ENCODE data around the gene FTSJ1. TPM values are rescaled to one million over a fixed set of nuclear protein-coding genes. Genes with fewer than 3 reads are reported as not detected.

The FTSJ1 gene
- total RNA-seq, 1 donor from 2014 or later: 33.9 TPM

DNA sequence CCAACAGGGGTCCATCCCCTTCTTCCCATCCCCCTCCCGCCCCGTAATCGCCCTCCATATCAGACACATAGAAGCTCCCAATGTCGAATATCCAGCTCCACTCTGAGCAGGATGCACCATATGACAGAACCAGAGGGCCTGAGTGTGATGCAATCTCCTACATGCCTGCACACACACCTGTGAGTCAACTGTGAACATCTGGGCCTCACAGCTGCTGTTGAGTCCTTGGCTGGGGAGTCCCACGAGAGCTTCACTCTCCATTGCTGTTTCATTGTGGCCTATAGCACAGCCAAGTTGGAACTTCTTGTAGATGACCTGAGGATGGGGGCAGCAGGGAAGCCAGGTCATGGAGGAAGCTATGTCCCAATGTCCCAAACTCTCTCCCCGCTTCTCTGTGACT, 14.2 kb upstream of the FTSJ1 start:
- no peaks in the 10 kb centered on the region for H3K9me3 ChIP-seq
- no peaks in the 10 kb centered on the region for H3K27me3 ChIP-seq
- no peak overlapping the region for H3K4me3 ChIP-seq
- no peak for DNase-seq
- H3K27ac ChIP-seq: no peak overlapping the region
- no peaks in the 10 kb centered on the region for H3K4me1 ChIP-seq
- intact Hi-C loops (cut with DNase I): no loop called here
- ATAC-seq: no peak
- no peaks in the 10 kb centered on the region for H3K36me3 ChIP-seq
- TF ChIP-seq CTCF (IDR thresholded peaks at IDR 0.05): no peak

- intact Hi-C loops (cut with DNase I): no loop called here
- DNase-seq: no peak
- Histone ChIP-seq H3K27ac (no peak overlapping the region), H3K9me3 (no peaks in the 10 kb centered on the region), H3K27me3 (no peaks in the 10 kb centered on the region), H3K4me1 (no peaks in the 10 kb centered on the region), H3K4me3 (peak overlapping the region; percentile 8), H3K36me3 (no peaks in the 10 kb centered on the region)
- no peak for ATAC-seq
- TF ChIP-seq CTCF (IDR thresholded peaks at IDR 0.05): no peak
Measured at GRCh38 chrX:48465336-48465933, 10.6 kb upstream of the FTSJ1 start.

GRCh38 chrX:48466696-48467095, 9.3 kb upstream of the FTSJ1 start:
- Histone ChIP-seq H3K27ac (no peak overlapping the region), H3K27me3 (no peaks in the 10 kb centered on the region), H3K36me3 (no peaks in the 10 kb centered on the region), H3K4me1 (no peaks in the 10 kb centered on the region), H3K4me3 (peak overlapping the region; percentile 30), H3K9me3 (no peaks in the 10 kb centered on the region)
- no peak for ATAC-seq
- DNase-seq: no peak
- TF ChIP-seq CTCF (IDR thresholded peaks at IDR 0.05): peak; percentile 13
- intact Hi-C loops (cut with DNase I): no loop called here

GRCh38 chrX:48467281-48467761, 8.7 kb upstream of the FTSJ1 start:
- Histone ChIP-seq H3K27ac (no peak overlapping the region), H3K4me3 (no peak overlapping the region), H3K9me3 (no peaks in the 10 kb centered on the region), H3K36me3 (no peaks in the 10 kb centered on the region), H3K27me3 (no peaks in the 10 kb centered on the region), H3K4me1 (no peaks in the 10 kb centered on the region)
- no peak for DNase-seq
- ATAC-seq: peak; percentile 53
- TF ChIP-seq CTCF (IDR thresholded peaks at IDR 0.05): no peak
- intact Hi-C loops (cut with DNase I): no loop called here

GRCh38 chrX:48468247-48468671, 7.7 kb upstream of the FTSJ1 start:
- intact Hi-C loops (cut with DNase I): no loop called here
- no peak overlapping the region for H3K27ac ChIP-seq

More at GRCh38 chrX:48468247-48468671, 7.7 kb upstream of the FTSJ1 start:
- Histone ChIP-seq H3K9me3 (no peaks in the 10 kb centered on the region), H3K27me3 (no peaks in the 10 kb centered on the region), H3K4me3 (peak overlapping the region; percentile 39), H3K36me3 (no peaks in the 10 kb centered on the region), H3K4me1 (no peaks in the 10 kb centered on the region)
- no peak for TF ChIP-seq CTCF (IDR thresholded peaks at IDR 0.05)
- DNase-seq (no peak), ATAC-seq (peak; percentile 42)

Measured in upper lobe of right lung (tissue), 1 donor.